B cell (primary cell): ENCODE results near the gene PDLIM5. TPM values are rescaled to one million over a fixed set of nuclear protein-coding genes. Genes with fewer than 3 reads are reported as not detected.

Experiments used
- ATAC-seq: fragments of 200-7000 bp; cut with Tn5 transposase; one replicate; pipeline ENCODE4 v1.10.0; 2021; ENCODE audit warnings: low read depth, mild to moderate bottlenecking, moderate number of reproducible peaks, moderate library complexity
- CTCF ChIA-PET: fragments of 350-600 bp; sonication (Branson Sonifier 250); formaldehyde crosslinking; loops from one replicate; lab custom pipeline; 2021; ENCODE audit warnings: antibody characterized with exemption, inconsistent platforms; lab: Charles Lee
- POLR2A ChIA-PET: fragments of 350-600 bp; sonication (Branson Sonifier 250); formaldehyde crosslinking; loops from one replicate; lab custom pipeline; 2021; ENCODE audit warnings: antibody characterized with exemption; lab: Charles Lee
- DNase-seq: peaks from one replicate; pipeline ENCODE4 v3.0.0; 2013
- H2AFZ ChIP-seq: 2 replicates; pipeline ENCODE4 v1.6.1; 2012; ENCODE audit warnings: mild to moderate bottlenecking, low read depth, low read length; ENCODE audit not compliant: insufficient read depth, poor library complexity, severe bottlenecking
- H3K27ac ChIP-seq, 2 donors: 1 replicate in 1 of 2; 2 replicates in 1 of 2; pipeline ENCODE4 v1.5.1; 2012 to 2013; ENCODE audit warnings: low read length in 2 of 2, mild to moderate bottlenecking in 2 of 2, moderate library complexity in 1 of 2
- H3K27me3 ChIP-seq, 4 experiments: fragments of 200-600 bp in 1 of 4; sonication (generic) in 1 of 4; replicated peaks in 1 of 4; 1 replicate in 2 of 4; 2 replicates in 2 of 4; pipeline versions ENCODE4 v1.6.1 to v1.7.0; 2013 to 2016; ENCODE audit warnings: low read length in 3 of 4, mild to moderate bottlenecking in 2 of 4, mixed read lengths in 1 of 4, moderate library complexity in 1 of 4; ENCODE audit not compliant: insufficient read depth in 4 of 4, control insufficient read depth in 3 of 4; ENCODE audit errors: control extremely low read depth in 1 of 4
- H3K36me3 ChIP-seq, 2 experiments: replicated peaks in 1 of 2; 1 replicate in 1 of 2; 2 replicates in 1 of 2; pipeline versions ENCODE4 v1.6.1 to v1.7.1; 2013; ENCODE audit warnings: low read length in 1 of 2; ENCODE audit not compliant: insufficient read depth in 2 of 2, control insufficient read depth in 1 of 2; ENCODE audit errors: control extremely low read depth in 1 of 2, extremely low read depth in 1 of 2
- H3K4me1 ChIP-seq, 2 donors: fragments of 200-600 bp in 1 of 2; sonication (generic) in 1 of 2; 1 replicate in 1 of 2; 2 replicates in 1 of 2; pipeline versions ENCODE4 v1.5.1 to v1.6.1; 2013 to 2017; ENCODE audit warnings: low read length in 2 of 2; ENCODE audit not compliant: control insufficient read depth in 2 of 2, insufficient read depth in 2 of 2
- H3K4me2 ChIP-seq: replicated peaks from 2 replicates; pipeline ENCODE3; 2012; ENCODE audit warnings: mild to moderate bottlenecking, low read depth, low read length; ENCODE audit not compliant: poor library complexity, severe bottlenecking
- H3K4me3 ChIP-seq, 5 experiments: fragments of 200-600 bp in 1 of 5; sonication (generic) in 1 of 5; 1 replicate in 3 of 5; 2 replicates in 2 of 5; pipeline versions ENCODE4 v1.5.1 to v1.7.0; 2011 to 2016; ENCODE audit warnings: low read length in 4 of 5, mild to moderate bottlenecking in 4 of 5, low read depth in 2 of 5, control low read depth in 1 of 5, moderate library complexity in 1 of 5; ENCODE audit not compliant: insufficient read depth in 1 of 5; ENCODE audit errors: control extremely low read depth in 1 of 5, extremely low read depth in 1 of 5
- H3K79me2 ChIP-seq: fragments of 200-600 bp; sonication (generic); one replicate; pipeline ENCODE4 v1.6.0; 2016; ENCODE audit warnings: low read length; ENCODE audit not compliant: control insufficient read depth, insufficient read depth
- H3K9ac ChIP-seq: fragments of 200-600 bp; sonication (generic); 2 replicates; pipeline ENCODE4 v1.6.1; 2017; ENCODE audit warnings: mild to moderate bottlenecking, low read length, moderate library complexity
- H3K9me3 ChIP-seq, 3 donors: one replicate each; pipeline versions ENCODE4 v1.6.1 to v1.7.1; 2013; ENCODE audit warnings: low read length in 2 of 3; ENCODE audit not compliant: control insufficient read depth in 2 of 3, insufficient read depth in 1 of 3; ENCODE audit errors: control extremely low read depth in 1 of 3
- H4K20me1 ChIP-seq: 2 replicates; pipeline ENCODE4 v1.6.0; 2012; ENCODE audit warnings: mild to moderate bottlenecking, low read length; ENCODE audit not compliant: insufficient read depth, control insufficient read depth, poor library complexity, severe bottlenecking
- H3K27ac Mint-ChIP-seq: one replicate; pipeline ENCODE4 v1.8.0; 2021; ENCODE audit warnings: mixed read lengths
- H3K27me3 Mint-ChIP-seq: one replicate; pipeline ENCODE4 v1.8.0; 2021; ENCODE audit warnings: mixed read lengths
- H3K4me1 Mint-ChIP-seq: one replicate; pipeline ENCODE4 v1.8.0; 2021; ENCODE audit warnings: mixed read lengths
- H3K4me3 Mint-ChIP-seq: one replicate; pipeline ENCODE4 v1.8.0; 2021; ENCODE audit warnings: mixed read lengths
- H3K9me3 Mint-ChIP-seq: one replicate; pipeline ENCODE4 v1.8.0; 2022; ENCODE audit warnings: mixed read lengths; ENCODE audit not compliant: insufficient read depth
- CTCF ChIP-seq: fragments of 200-600 bp; IDR thresholded peaks from one replicate; pipeline ENCODE4 v1.8.0; 2022; ENCODE audit warnings: antibody characterized with exemption, mild to moderate bottlenecking
- EZH2 ChIP-seq: IDR thresholded peaks from 2 replicates; pipeline ENCODE4 v1.6.1; 2012; ENCODE audit warnings: borderline replicate concordance, low read depth, mild to moderate bottlenecking, moderate library complexity, low read length; ENCODE audit not compliant: insufficient read depth, poor library complexity, severe bottlenecking
- WGBS: methylation state at CpG from one replicate; pipeline ENCODE4 v1.1.5; 2013; ENCODE audit warnings: missing lambda C conversion rate; ENCODE audit not compliant: insufficient coverage; 5-methylcytosine and 5-hydroxymethylcytosine counted together
- intact Hi-C: fragments of 100-400 bp; cut with micrococcal nuclease; formaldehyde crosslinking; loops from one replicate; pipeline ENCODE4 v1.10.0; 2022
- polyA plus RNA-seq: library from polyadenylated mRNA; depleted of rRNA; stranded (reverse); fragments of >200 nt; gene quantifications from 2 replicates; pipeline ENCODE4 v1.2.3, GENCODE V29; 2012
- total RNA-seq, 2 donors: library from RNA; stranded (reverse); fragments of 120-200 nt in 1 of 2; gene quantifications; 1 replicate in 1 of 2; 2 replicates in 1 of 2; pipeline versions ENCODE4 v1.2.3 to v1.2.4, GENCODE V29; 2013 to 2022

The PDLIM5 gene
- total and polyA plus RNA-seq, 2 donors (not counting 1 experiment from before 2014, with no cell fraction given) = 24.0 to 30.2 TPM

- WGBS = 100% methylated on average over 2 of the region's 5 CpGs
- Histone ChIP-seq H3K9me3 (no peaks in the 10 kb centered on the region), H3K27me3 (no peaks in the 10 kb centered on the region), H3K4me1 (no peaks in the 10 kb centered on the region), H3K9ac (no peak overlapping the region), H2AFZ (no peak overlapping the region), H3K79me2 (peaks cover 4% of the 10 kb centered on the region), H3K27ac (no peak overlapping the region), H3K4me3 (no peak overlapping the region), H3K4me2 (no peak overlapping the region), H4K20me1 (peaks cover 5% of the 10 kb centered on the region), H3K36me3 (no peaks in the 10 kb centered on the region)
- intact Hi-C loops = no loop called here
- no peak for DNase-seq
- ChIA-PET CTCF (no interaction called here), POLR2A (no interaction called here)
- Mint-ChIP-seq H3K27me3 (no peaks in the 10 kb centered on the region), H3K4me1 (no peaks in the 10 kb centered on the region), H3K9me3 (no peaks in the 10 kb centered on the region), H3K4me3 (no peak overlapping the region), H3K27ac (no peak overlapping the region)
- ATAC-seq = no peak
- TF ChIP-seq EZH2 (no peak), CTCF (no peak)
Observed at GRCh38 chr4:94479358-94480141, 27.8 kb downstream of the PDLIM5 start.

GRCh38 chr4:94480362-94480951 lies 28.7 kb downstream of the PDLIM5 start:
- ATAC-seq = no peak
- POLR2A ChIA-PET = no interaction called here
- no peaks in the 10 kb centered on the region for H3K36me3 ChIP-seq
- H3K4me2 ChIP-seq = no peak overlapping the region
- H3K27ac ChIP-seq = no peak overlapping the region
- intact Hi-C loops = no loop called here
- peaks cover 5% of the 10 kb centered on the region for H4K20me1 ChIP-seq
- peaks cover 3% of the 10 kb centered on the region for H3K4me1 Mint-ChIP-seq
- H3K4me3 ChIP-seq = no peak overlapping the region
- H3K27me3 ChIP-seq = no peaks in the 10 kb centered on the region
- H3K79me2 ChIP-seq = peaks cover 4% of the 10 kb centered on the region
- no peak overlapping the region for H3K4me3 Mint-ChIP-seq
- no peaks in the 10 kb centered on the region for H3K4me1 ChIP-seq
- no peak overlapping the region for H3K9ac ChIP-seq
- no peak for TF ChIP-seq CTCF
- TF ChIP-seq EZH2 = no peak
- CTCF ChIA-PET = no interaction called here
- no peak overlapping the region for H3K27ac Mint-ChIP-seq
- no peak for DNase-seq
- H3K9me3 Mint-ChIP-seq = no peaks in the 10 kb centered on the region
- no peak overlapping the region for H2AFZ ChIP-seq
- 75% methylated on average over 1 of the region's 2 CpGs for WGBS
- no peaks in the 10 kb centered on the region for H3K9me3 ChIP-seq
- H3K27me3 Mint-ChIP-seq = no peaks in the 10 kb centered on the region
